Effector memory CD8-positive, alpha-beta T cell (primary cell): ENCODE measurements around the gene PCGF2.
A peak's percentile ranks its signal among the peaks of the same experiment; 100 is the strongest.

Experiments used
- ATAC-seq: fragments of 150-1000 bp; cut with Tn5 transposase; replicated peaks from 2 replicates; pipeline ENCODE4 v1.10.0; 2021; ENCODE audit warnings: mild to moderate bottlenecking, moderate library complexity
- DNase-seq, 3 experiments: peaks; one replicate each; pipeline ENCODE4 v3.0.0; 2021
- H3K27ac Mint-ChIP-seq, 2 donors: one replicate each; pipeline ENCODE4 v1.8.0; 2022; ENCODE audit warnings: mild to moderate bottlenecking in 2 of 2, mixed read lengths in 2 of 2, moderate library complexity in 2 of 2
- H3K27me3 Mint-ChIP-seq, 2 donors: one replicate each; pipeline ENCODE4 v1.8.0; 2022; ENCODE audit warnings: mixed read lengths in 2 of 2
- H3K36me3 Mint-ChIP-seq: one replicate; pipeline ENCODE4 v1.8.0; 2022; ENCODE audit warnings: mild to moderate bottlenecking, moderate library complexity, mixed read lengths; ENCODE audit not compliant: insufficient read depth
- H3K4me1 Mint-ChIP-seq, 2 donors: one replicate each; pipeline ENCODE4 v1.8.0; 2022; ENCODE audit warnings: low read depth in 2 of 2, mixed read lengths in 2 of 2
- H3K4me3 Mint-ChIP-seq, 2 donors: one replicate each; pipeline ENCODE4 v1.8.0; 2022; ENCODE audit warnings: mild to moderate bottlenecking in 2 of 2, mixed read lengths in 2 of 2, moderate library complexity in 2 of 2
- H3K9me3 Mint-ChIP-seq, 2 donors: one replicate each; pipeline ENCODE4 v1.8.0; 2022; ENCODE audit warnings: mixed read lengths in 2 of 2

Gene PCGF2

GRCh38 chr17:38715216-38715943 is 32.8 kb downstream of the PCGF2 start:
- ATAC-seq (no peak), DNase-seq (no peak)
- Mint-ChIP-seq H3K27me3 (no peaks in the 10 kb centered on the region), H3K4me1 (peaks cover 18 to 32% of the 10 kb centered on the region in 2 donors), H3K36me3 (peaks cover 58% of the 10 kb centered on the region), H3K27ac (peak overlapping the region; percentile 66 to 90), H3K4me3 (no peak overlapping the region), H3K9me3 (no peaks in the 10 kb centered on the region)

GRCh38 chr17:38713456-38714075 is 34.6 kb downstream of the PCGF2 start:
- Mint-ChIP-seq H3K27me3 (no peaks in the 10 kb centered on the region), H3K4me1 (peaks cover 29 to 42% of the 10 kb centered on the region in 2 donors), H3K27ac (peak overlapping the region in 1 of 2 donors; percentile 38), H3K4me3 (no peak overlapping the region), H3K9me3 (no peaks in the 10 kb centered on the region), H3K36me3 (peaks cover 64% of the 10 kb centered on the region)
- DNase-seq = no peak
- no peak for ATAC-seq

GRCh38 chr17:38712593-38712992 is 35.5 kb downstream of the PCGF2 start:
- H3K4me3 Mint-ChIP-seq = no peak overlapping the region
- DNase-seq = no peak
- H3K36me3 Mint-ChIP-seq = peaks cover 66% of the 10 kb centered on the region
- no peak for ATAC-seq
- peaks cover 33 to 44% of the 10 kb centered on the region in 2 donors for H3K4me1 Mint-ChIP-seq
- no peaks in the 10 kb centered on the region for H3K9me3 Mint-ChIP-seq
- H3K27ac Mint-ChIP-seq = peak overlapping the region in 1 of 2 donors; percentile 85
- no peaks in the 10 kb centered on the region for H3K27me3 Mint-ChIP-seq

- H3K36me3 Mint-ChIP-seq = peaks cover 66% of the 10 kb centered on the region
- no peaks in the 10 kb centered on the region for H3K27me3 Mint-ChIP-seq
- DNase-seq = no peak
- ATAC-seq = peak; percentile 33
- no peaks in the 10 kb centered on the region for H3K9me3 Mint-ChIP-seq
- peaks cover 39 to 46% of the 10 kb centered on the region in 2 donors for H3K4me1 Mint-ChIP-seq
- no peak overlapping the region for H3K4me3 Mint-ChIP-seq
- peak overlapping the region in 1 of 2 donors; percentile 85 for H3K27ac Mint-ChIP-seq
Measured at GRCh38 chr17:38711792-38712571, 36.2 kb downstream of the PCGF2 start.

DNA sequence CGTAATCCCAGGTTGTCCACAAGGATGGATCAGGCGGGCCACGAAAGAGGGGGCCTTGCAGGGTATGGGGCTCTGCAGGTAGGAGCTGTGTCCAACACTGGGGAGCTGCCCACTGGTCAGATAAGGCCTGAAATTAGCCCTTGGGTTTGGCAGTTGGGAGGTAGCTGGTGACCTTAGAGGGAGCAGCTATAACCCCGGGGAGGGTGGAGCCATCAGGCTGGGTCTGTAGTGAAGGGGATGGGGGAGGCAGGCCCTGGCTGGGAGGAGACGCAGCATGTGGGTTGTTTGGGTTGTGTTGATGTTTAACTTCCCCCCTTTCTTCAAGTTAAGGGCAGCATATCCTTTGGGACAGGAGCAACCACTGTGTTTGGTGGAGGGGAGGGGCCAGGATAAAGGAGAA is 37.2 kb downstream of the PCGF2 start:
- Mint-ChIP-seq H3K4me3 (peak overlapping the region in 1 of 2 donors; percentile 50), H3K9me3 (no peaks in the 10 kb centered on the region), H3K4me1 (peaks cover 44 to 45% of the 10 kb centered on the region in 2 donors), H3K36me3 (peaks cover 73% of the 10 kb centered on the region), H3K27me3 (no peaks in the 10 kb centered on the region), H3K27ac (peak overlapping the region; percentile 42 to 85)
- DNase-seq (no peak), ATAC-seq (no peak)

- H3K36me3 Mint-ChIP-seq = peaks cover 74% of the 10 kb centered on the region
- ATAC-seq = no peak
- peaks cover 40 to 47% of the 10 kb centered on the region in 2 donors for H3K4me1 Mint-ChIP-seq
Measured at GRCh38 chr17:38710604-38710962, 37.6 kb downstream of the PCGF2 start.

GRCh38 chr17:38709864-38710603 is 38.1 kb downstream of the PCGF2 start:
- Mint-ChIP-seq H3K27me3 (no peaks in the 10 kb centered on the region), H3K9me3 (no peaks in the 10 kb centered on the region), H3K4me1 (peaks cover 37 to 45% of the 10 kb centered on the region in 2 donors), H3K36me3 (peaks cover 74% of the 10 kb centered on the region), H3K27ac (peak overlapping the region; percentile 42 to 85), H3K4me3 (no peak overlapping the region)
- DNase-seq = no peak
- ATAC-seq = no peak

More at GRCh38 chr17:38710604-38710962, 37.6 kb downstream of the PCGF2 start:
- H3K27me3 Mint-ChIP-seq = no peaks in the 10 kb centered on the region
- no peak for DNase-seq
- peak overlapping the region in 1 of 2 donors; percentile 50 for H3K4me3 Mint-ChIP-seq
- H3K27ac Mint-ChIP-seq = peak overlapping the region; percentile 42 to 85
- H3K9me3 Mint-ChIP-seq = no peaks in the 10 kb centered on the region

GRCh38 chr17:38709104-38709820 is 38.9 kb downstream of the PCGF2 start:
- DNase-seq (no peak), ATAC-seq (no peak)
- H3K4me3 Mint-ChIP-seq = no peak overlapping the region
- H3K4me1 Mint-ChIP-seq = peaks cover 42 to 49% of the 10 kb centered on the region in 2 donors
- H3K27me3 Mint-ChIP-seq = no peaks in the 10 kb centered on the region
- peaks cover 72% of the 10 kb centered on the region for H3K36me3 Mint-ChIP-seq
- H3K27ac Mint-ChIP-seq = peak overlapping the region; percentile 42 to 85
- H3K9me3 Mint-ChIP-seq = no peaks in the 10 kb centered on the region

- ATAC-seq = no peak
- H3K36me3 Mint-ChIP-seq = peaks cover 67% of the 10 kb centered on the region
- peak overlapping the region; percentile 91 to 95 for H3K27ac Mint-ChIP-seq
Measured at GRCh38 chr17:38707678-38708351, 40.3 kb downstream of the PCGF2 start.

DNA sequence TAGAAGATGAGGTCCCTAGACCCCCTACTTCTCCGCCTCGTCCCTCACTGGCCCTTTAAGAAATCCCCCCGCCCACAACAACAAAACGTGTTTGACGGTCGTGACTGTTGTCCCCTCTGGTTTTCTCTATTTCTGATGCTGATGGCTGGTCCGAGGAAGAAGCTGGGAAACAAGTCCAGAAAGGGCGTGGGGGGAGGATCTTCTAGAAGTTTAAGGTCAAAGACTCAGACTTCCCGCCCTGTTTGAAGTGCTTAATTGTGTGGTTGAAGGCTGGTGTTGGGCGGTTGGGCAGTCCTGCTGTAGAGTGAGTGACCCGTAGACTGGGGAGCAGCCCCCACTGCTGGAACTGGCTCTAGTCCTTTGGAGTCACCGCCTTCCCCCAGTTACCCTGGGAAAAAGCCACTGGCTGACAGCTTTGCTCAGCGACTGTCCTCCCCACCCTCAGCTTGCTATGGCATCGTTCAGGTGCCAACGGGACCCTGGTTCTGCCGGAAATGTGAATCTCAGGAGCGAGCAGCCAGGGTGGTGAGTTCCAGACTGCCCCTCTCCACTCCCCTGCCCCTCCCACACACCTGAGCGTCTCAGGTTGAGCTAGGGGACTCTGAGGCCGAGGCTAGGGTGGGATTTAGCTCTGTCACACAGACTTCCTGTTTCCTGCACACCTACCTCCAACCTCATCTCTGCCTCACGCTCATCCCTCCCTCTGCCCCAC is 41.5 kb downstream of the PCGF2 start:
- ATAC-seq (no peak), DNase-seq (no peak)
- no peaks in the 10 kb centered on the region for H3K9me3 Mint-ChIP-seq
- peaks cover 69% of the 10 kb centered on the region for H3K36me3 Mint-ChIP-seq
- H3K27me3 Mint-ChIP-seq = no peaks in the 10 kb centered on the region
- H3K4me3 Mint-ChIP-seq = peak overlapping the region; percentile 97 to 99
- H3K27ac Mint-ChIP-seq = peak overlapping the region; percentile 91 to 95
- H3K4me1 Mint-ChIP-seq = peaks cover 52 to 66% of the 10 kb centered on the region in 2 donors

More at GRCh38 chr17:38707678-38708351, 40.3 kb downstream of the PCGF2 start:
- no peaks in the 10 kb centered on the region for H3K27me3 Mint-ChIP-seq
- peak overlapping the region; percentile 97 to 99 for H3K4me3 Mint-ChIP-seq
- peaks cover 50 to 60% of the 10 kb centered on the region in 2 donors for H3K4me1 Mint-ChIP-seq
- no peak for DNase-seq
- no peaks in the 10 kb centered on the region for H3K9me3 Mint-ChIP-seq

DNA sequence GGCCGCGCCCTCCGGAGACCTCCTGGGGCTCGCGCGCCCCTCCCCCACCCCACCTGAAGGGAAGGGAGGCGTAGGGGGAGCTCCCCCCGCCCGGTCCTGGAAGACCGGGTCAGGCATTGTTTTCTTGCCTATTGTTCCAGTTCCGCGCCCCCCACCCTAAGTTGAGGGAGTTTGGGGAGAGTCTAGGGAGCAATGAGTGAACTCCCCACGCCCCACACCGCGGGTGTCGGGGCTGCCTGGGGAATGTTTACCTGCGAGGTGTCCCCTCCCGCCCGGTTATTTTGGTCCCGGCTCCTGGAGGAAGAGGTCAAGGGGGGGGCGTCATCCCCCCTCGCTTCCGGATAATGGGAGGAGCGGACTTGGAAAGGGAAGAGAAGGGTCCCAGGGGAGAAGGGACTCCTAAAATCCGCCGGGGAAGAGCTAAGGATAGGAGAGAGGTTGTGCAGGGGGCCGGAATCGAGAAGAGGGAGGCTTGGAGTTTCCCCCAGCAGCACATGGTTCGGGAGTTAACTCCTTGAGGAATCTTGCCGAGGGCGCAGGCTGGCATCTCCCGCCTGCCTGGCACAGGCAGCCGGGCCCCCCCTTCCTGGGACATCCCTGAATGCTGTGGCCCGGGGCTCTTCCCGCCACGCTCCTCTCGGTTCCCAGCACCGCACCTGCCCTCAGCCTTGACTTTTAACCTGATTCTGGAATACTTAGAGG is 42.2 kb downstream of the PCGF2 start:
- no peaks in the 10 kb centered on the region for H3K9me3 Mint-ChIP-seq
- no peak for DNase-seq
- peak overlapping the region; percentile 97 to 99 for H3K4me3 Mint-ChIP-seq
- no peak for ATAC-seq
- H3K27me3 Mint-ChIP-seq = no peaks in the 10 kb centered on the region
- H3K36me3 Mint-ChIP-seq = peaks cover 69% of the 10 kb centered on the region
- H3K4me1 Mint-ChIP-seq = peaks cover 53 to 69% of the 10 kb centered on the region in 2 donors
- peak overlapping the region; percentile 91 to 95 for H3K27ac Mint-ChIP-seq
